Measurements from ENCODE around the gene NUDT8.
A peak's percentile ranks its signal among the peaks of the same experiment; 100 is the strongest.
"Not testable (repeated sequence)": the region's sequence is repeated elsewhere in the genome, so short reads cannot be mapped to it uniquely, and the experiment has no call there.

NUDT8 gene

DNA sequence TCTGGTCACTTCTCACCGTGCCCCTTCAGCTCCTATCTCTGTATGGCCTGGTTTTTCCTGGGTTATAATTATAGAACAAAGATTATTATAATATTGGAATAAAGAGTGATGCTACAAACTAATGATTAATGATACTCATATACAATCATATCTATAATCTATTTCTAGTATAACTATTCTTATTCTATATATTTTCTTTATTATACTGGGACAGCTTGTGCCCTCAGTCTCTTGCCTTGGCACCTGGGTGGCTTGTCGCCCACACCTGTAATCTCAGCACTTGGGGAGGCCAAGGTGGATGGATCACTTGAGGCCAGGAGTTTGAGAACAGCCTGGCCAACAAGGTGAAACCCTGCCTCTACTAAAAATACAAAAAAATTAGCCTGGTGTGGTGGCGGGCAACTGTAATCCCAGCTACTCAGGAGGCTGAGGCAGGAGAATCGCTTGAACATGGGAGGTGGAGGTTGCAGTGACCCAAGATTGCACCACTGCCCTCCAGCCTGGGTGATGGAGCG, 30.0 kb upstream of the NUDT8 start:
- not testable (repeated sequence) for DNase-seq

DNA sequence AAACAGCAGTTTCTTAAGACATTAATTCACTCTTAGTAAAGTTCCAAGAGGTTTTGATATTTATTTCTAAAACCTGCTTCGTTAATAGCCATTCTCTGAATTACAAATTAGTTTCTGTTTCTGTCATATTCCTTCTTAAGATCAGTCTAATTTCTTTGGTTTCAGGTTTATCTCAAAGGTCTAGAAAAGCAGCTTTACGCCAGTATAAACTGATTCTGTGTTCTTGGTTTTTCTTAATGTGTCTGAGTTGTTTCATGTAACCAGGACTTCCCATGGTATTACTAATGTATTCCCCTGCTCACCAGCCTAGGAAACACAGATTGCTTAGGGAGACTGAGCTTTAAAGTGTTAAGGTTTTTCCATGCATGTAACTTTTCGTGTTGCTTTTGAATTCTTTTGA, 27.6 kb upstream of the NUDT8 start:
- no peak for DNase-seq

- no peak for DNase-seq
These were observed 26.7 kb upstream of the NUDT8 start for GRCh38 chr11:67656278-67656922.

DNA sequence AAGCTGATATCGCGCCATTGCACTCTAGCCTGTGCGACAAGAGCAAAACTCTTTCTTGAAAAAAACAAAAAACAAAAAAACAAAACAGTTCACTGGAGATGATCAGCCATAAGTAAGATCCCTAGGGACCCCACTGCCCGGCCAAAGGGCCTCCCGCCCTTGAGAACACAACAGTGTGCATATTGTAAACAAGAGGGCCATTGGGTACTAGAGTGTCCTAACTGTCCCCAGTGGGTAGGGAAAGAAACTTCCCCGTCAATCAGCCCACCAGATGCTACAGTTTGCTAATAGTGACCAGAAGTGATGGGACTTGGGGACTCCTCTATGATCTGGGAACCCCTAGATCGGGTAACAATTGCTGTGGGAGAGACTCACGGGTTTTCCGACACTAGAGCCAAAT, 24.5 kb upstream of the NUDT8 start:
- no peak for DNase-seq

- no peak for DNase-seq
These were observed 23.5 kb upstream of the NUDT8 start for GRCh38 chr11:67652965-67653845.

GRCh38 chr11:67651976-67652781, 22.4 kb upstream of the NUDT8 start:
- DNase-seq: no peak

DNA sequence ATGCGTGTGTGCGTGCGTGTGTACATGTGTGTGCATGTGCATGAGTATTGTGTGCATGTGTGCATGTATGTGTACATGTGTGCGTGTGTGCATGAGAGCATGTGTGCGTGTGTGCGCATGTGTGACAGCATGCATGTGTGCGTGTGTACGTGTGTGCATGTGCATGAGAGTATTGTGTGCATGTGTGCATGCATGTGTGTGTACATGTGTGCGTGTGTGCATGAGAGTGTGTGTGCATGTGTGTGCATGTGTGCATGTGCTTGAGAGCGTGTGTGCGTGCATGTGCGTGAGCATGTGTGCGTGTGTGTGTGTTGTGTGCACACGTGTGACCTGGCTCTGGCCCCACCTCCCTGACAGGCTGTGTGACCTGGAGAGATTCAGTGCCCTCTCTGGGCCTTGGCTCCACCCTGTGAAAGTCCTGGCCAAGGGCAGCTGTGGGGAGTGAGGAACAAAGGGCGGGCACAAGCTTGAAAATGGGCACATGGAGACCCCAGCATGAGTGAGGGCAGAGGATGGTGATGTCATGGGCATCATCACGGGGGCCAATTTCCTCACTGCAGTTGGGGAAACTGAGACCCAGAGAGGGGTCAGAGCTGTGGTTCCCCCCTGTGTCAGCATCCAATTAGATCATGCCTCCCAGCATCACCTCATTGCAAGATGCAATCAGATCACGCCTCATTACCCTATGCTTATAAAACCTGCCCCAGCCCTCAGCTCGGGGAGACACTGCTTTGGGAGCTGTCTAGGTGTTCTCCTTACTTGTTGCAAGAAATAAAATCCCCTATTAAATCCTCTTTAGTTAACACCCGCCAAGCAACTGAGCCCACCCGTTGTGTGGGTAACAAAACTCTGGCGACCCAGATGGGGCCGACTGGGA, 20.1 kb upstream of the NUDT8 start:
- DNase-seq: no peak

GRCh38 chr11:67648796-67649613, 19.3 kb upstream of the NUDT8 start:
- DNase-seq: no peak

- DNase-seq: peak; percentile 28
These were observed 18.5 kb upstream of the NUDT8 start for GRCh38 chr11:67648140-67648795.

DNA sequence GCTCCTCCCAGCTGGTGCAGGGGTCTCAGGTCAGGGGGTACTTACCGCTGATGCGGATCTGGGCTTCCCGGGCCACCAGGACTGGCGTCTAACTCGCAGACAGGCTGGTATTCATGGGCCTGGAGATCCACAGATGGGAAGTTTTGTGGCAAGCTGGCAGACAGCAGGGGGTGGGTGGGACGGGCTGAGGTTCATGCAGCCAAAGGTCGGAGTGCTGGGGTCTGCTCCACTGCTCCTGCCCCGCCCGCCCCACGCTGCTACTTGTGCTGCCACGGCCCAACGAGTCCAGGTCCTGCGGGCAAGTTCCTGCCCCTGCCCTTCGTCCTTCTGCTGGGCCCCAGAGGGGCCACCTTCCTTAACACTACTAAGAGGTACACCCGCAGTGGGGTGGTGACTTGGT, 17.7 kb upstream of the NUDT8 start:
- no peak for DNase-seq

GRCh38 chr11:67646535-67647336, 17.0 kb upstream of the NUDT8 start:
- DNase-seq: no peak

- DNase-seq: no peak
These were observed 16.1 kb upstream of the NUDT8 start for GRCh38 chr11:67645521-67646461.

GRCh38 chr11:67644472-67645418, 15.0 kb upstream of the NUDT8 start:
- no peak for DNase-seq

DNA sequence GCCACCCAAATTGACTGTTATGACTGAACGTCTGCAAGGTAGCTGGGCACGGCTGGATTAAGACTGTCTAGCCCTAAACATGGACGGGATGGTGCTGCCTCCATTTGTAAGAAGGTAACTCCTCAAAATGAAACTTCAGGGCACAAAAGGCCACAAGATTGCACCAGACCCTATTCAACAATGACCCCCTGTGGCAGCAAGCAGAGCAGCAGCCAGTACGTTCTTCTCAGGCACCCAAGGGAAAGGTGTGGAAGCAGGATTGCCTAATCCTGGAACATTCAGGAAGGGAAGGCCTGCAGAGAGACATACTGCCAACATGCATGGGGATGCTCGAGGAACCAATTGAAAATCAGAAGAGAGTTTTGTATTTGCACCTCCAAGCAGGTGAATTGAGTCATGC, 14.3 kb upstream of the NUDT8 start:
- DNase-seq: no peak

DNA sequence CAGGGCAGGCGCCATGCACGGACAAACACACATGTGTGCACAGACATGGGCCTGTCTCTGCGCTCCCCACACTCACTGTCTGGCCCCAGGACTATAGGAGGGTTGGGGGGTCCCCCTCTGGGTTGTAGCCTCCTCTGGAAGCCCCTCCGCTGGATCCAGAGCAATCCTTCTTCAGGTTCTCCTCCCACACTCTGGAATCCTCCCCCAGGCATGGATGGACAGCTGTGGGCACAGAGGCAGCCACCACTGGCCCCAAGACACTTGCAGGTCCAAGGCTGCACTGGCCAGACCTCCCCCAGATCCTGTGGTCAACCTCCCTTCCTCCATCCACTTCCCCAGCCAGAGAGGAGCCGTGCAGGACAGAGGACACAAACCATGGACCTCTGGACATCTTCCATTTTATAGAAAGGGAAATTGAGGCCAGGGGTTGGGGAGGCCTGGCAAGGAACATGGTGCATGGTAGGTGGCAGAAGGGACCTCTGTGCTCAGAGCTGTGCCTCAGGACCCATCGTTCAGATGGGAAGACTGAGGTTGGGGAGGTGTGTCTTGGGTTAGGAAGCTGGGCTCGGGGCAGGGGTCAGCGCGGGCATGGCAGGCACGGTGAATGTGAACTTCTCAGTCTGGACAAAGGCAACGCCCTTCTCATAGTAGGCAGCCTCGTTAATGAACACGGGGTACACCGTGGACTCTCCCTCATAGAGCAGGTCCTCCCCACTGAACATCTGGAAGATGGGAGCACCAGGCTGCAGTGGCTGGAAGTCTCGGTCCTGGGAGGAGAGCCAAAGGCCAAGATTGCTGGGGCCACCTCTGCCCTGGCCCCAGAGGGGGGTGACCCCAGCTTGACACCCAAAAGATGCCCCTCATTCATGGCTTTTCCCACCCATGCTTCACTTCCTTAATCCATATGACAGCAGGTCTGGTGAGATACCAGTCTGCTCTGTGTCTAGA, 12.7 kb upstream of the NUDT8 start:
- DNase-seq: no peak
